22Rv1 (cell line): ENCODE data around the gene FAF1.
"Not testable (repeated sequence)": the region's sequence is repeated elsewhere in the genome, so short reads cannot be mapped to it uniquely, and the experiment has no call there.

Experiments
- ZFX ChIP-seq: fragments of 450-650 bp; IDR thresholded peaks from 2 replicates; pipeline ENCODE4 v1.6.1; 2017; ENCODE audit warnings: antibody characterized with exemption, borderline replicate concordance
- TF ChIP-seq, protein P1 (sequence below): fragments of 450-650 bp; IDR thresholded peaks from 2 replicates; pipeline ENCODE4 v1.5.1; 2017; ENCODE audit warnings: mild to moderate bottlenecking

DNA sequence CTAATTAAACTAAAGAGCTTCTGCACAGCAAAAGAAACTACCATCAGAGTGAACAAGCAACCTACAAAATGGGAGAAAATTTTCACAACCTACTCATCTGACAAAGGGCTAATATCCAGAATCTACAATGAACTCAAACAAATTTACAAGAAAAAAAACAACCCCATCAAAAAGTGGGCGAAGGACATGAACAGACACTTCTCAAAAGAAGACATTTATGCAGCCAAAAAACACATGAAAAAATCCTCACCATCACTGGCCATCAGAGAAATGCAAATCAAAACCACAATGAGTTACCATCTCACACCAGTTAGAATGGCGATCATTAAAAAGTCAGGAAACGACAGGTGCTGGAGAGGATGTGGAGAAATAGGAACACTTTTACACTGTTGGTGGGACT lies 95.2 kb downstream of the FAF1 start:
- TF ChIP-seq, protein P1, sequence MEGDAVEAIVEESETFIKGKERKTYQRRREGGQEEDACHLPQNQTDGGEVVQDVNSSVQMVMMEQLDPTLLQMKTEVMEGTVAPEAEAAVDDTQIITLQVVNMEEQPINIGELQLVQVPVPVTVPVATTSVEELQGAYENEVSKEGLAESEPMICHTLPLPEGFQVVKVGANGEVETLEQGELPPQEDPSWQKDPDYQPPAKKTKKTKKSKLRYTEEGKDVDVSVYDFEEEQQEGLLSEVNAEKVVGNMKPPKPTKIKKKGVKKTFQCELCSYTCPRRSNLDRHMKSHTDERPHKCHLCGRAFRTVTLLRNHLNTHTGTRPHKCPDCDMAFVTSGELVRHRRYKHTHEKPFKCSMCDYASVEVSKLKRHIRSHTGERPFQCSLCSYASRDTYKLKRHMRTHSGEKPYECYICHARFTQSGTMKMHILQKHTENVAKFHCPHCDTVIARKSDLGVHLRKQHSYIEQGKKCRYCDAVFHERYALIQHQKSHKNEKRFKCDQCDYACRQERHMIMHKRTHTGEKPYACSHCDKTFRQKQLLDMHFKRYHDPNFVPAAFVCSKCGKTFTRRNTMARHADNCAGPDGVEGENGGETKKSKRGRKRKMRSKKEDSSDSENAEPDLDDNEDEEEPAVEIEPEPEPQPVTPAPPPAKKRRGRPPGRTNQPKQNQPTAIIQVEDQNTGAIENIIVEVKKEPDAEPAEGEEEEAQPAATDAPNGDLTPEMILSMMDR, result not testable (repeated sequence)
- TF ChIP-seq ZFX, result not testable (repeated sequence)
